Lung (tissue), 12 donors: ENCODE data around the gene STT3B. TPM values are rescaled to one million over a fixed set of nuclear protein-coding genes. Genes with fewer than 3 reads are reported as not detected.
"Not testable (repeated sequence)": the region's sequence is repeated elsewhere in the genome, so short reads cannot be mapped to it uniquely, and the experiment has no call there.

Source experiments
- ATAC-seq: fragments of 200-7000 bp; cut with Tn5 transposase; one replicate; pipeline ENCODE4 v1.9.1; 2020; ENCODE audit warnings: moderate number of reproducible peaks; ENCODE audit not compliant: insufficient read depth, low FRiP score
- DNase-seq, 3 donors: peaks; one replicate each; pipeline ENCODE4 v3.0.0-alpha.2; 2013 to 2017
- H3K27ac ChIP-seq, 2 donors: one replicate each; pipeline ENCODE4 v1.5.1; 2013; ENCODE audit warnings: mild to moderate bottlenecking in 2 of 2, moderate library complexity in 2 of 2, control low read depth in 1 of 2, inconsistent platforms in 1 of 2, low read depth in 1 of 2, low read length in 1 of 2
- H3K27me3 ChIP-seq, 3 donors: one replicate each; pipeline ENCODE4 v1.5.1; 2013; ENCODE audit warnings: low read length in 2 of 3; ENCODE audit not compliant: control insufficient read depth in 3 of 3, insufficient read depth in 3 of 3
- H3K36me3 ChIP-seq, 4 donors: one replicate each; pipeline ENCODE4 v1.5.1; 2013; ENCODE audit warnings: low read length in 4 of 4, mild to moderate bottlenecking in 1 of 4, moderate library complexity in 1 of 4; ENCODE audit not compliant: control insufficient read depth in 4 of 4, insufficient read depth in 4 of 4
- H3K4me1 ChIP-seq, 5 donors: one replicate each; pipeline ENCODE4 v1.5.1; 2013; ENCODE audit warnings: low read length in 5 of 5, mild to moderate bottlenecking in 2 of 5, moderate library complexity in 1 of 5; ENCODE audit not compliant: control insufficient read depth in 5 of 5, insufficient read depth in 5 of 5
- H3K4me3 ChIP-seq: one replicate; pipeline ENCODE4 v1.5.1; 2013; ENCODE audit warnings: mild to moderate bottlenecking, control low read depth, moderate library complexity
- H3K9ac ChIP-seq, 2 donors: one replicate each; pipeline ENCODE4 v1.5.1; 2013; ENCODE audit warnings: low read length in 2 of 2, control low read depth in 1 of 2; ENCODE audit not compliant: insufficient read depth in 1 of 2
- H3K9me3 ChIP-seq, 4 donors: one replicate each; pipeline ENCODE4 v1.5.1; 2013; ENCODE audit warnings: low read length in 3 of 4, mild to moderate bottlenecking in 1 of 4, moderate library complexity in 1 of 4; ENCODE audit not compliant: control insufficient read depth in 4 of 4, insufficient read depth in 3 of 4
- CTCF ChIP-seq: IDR thresholded peaks from 2 replicates; pipeline ENCODE4 v1.5.1; 2012; ENCODE audit warnings: mild to moderate bottlenecking; ENCODE audit errors: control extremely low read depth, extremely low read depth
- WGBS, 2 donors: extraction: QIAGEN DNeasy Blood & Tissue Kit; methylation state at CpG; one replicate each; pipeline ENCODE4 v1.1.7; 2013; 5-methylcytosine and 5-hydroxymethylcytosine counted together
- polyA plus RNA-seq, 2 donors: library from polyadenylated mRNA; stranded (reverse); fragments of 200-250 nt; gene quantifications; one replicate each; pipeline ENCODE4 v1.2.1, GENCODE V29; 2013
- total RNA-seq, 2 donors: library from RNA; depleted of rRNA in 1 of 2; stranded (reverse); fragments of >200 nt in 1 of 2; gene quantifications; one replicate each; pipeline ENCODE4 v1.2.1, GENCODE V29; 2014 to 2021
- donor health status: control.
- donor health status: control.
- donor health status: Bipolar disorder and iron deficiency.
- donor health status: healthy.
- donor health status: DM: yes; HTN: yes; CAD: no.

Gene STT3B
- total and polyA plus RNA-seq, 4 donors, result 39.3 to 217 (median 85.5) TPM

GRCh38 chr3:31592764-31593163 is 60.0 kb downstream of the STT3B start:
- Histone ChIP-seq H3K27ac (no peak overlapping the region), H3K9me3 (peaks cover 0 to 5% (median 4%) of the 10 kb centered on the region in 4 donors), H3K4me3 (no peak overlapping the region), H3K9ac (no peak overlapping the region), H3K27me3 (no peaks in the 10 kb centered on the region), H3K4me1 (peaks cover 0 to 11% (median 0%) of the 10 kb centered on the region in 5 donors), H3K36me3 (peaks cover 6 to 35% (median 20%) of the 10 kb centered on the region in 4 donors)
- ATAC-seq (no peak), DNase-seq (no peak)
- 96 to 98% methylated on average over 2 of the region's 2 CpGs for WGBS, 2 donors
- no peak for TF ChIP-seq CTCF

GRCh38 chr3:31596176-31596575 is 63.5 kb downstream of the STT3B start:
- no peak for ATAC-seq
- peaks cover 6 to 21% (median 12%) of the 10 kb centered on the region in 4 donors for H3K36me3 ChIP-seq

GRCh38 chr3:31600431-31600830 is 67.7 kb downstream of the STT3B start:
- H3K9ac ChIP-seq, result no peak overlapping the region
- H3K9me3 ChIP-seq, result no peaks in the 10 kb centered on the region
- no peak for DNase-seq
- H3K27ac ChIP-seq, result no peak overlapping the region
- TF ChIP-seq CTCF, result no peak
- no peak overlapping the region for H3K4me3 ChIP-seq
- H3K4me1 ChIP-seq, result peaks cover 0 to 4% (median 0%) of the 10 kb centered on the region in 5 donors
- H3K36me3 ChIP-seq, result peaks cover 3 to 11% (median 6%) of the 10 kb centered on the region in 4 donors
- ATAC-seq, result no peak
- WGBS, 2 donors, result 93 to 97% methylated on average over 3 of the region's 3 CpGs
- no peaks in the 10 kb centered on the region for H3K27me3 ChIP-seq

More at GRCh38 chr3:31596176-31596575, 63.5 kb downstream of the STT3B start:
- H3K9me3 ChIP-seq, result peaks cover 0 to 3% (median 0%) of the 10 kb centered on the region in 4 donors
- H3K9ac ChIP-seq, result no peak overlapping the region
- no peaks in the 10 kb centered on the region for H3K27me3 ChIP-seq
- no peak for TF ChIP-seq CTCF
- 66 to 80% methylated on average over 1 of the region's 1 CpG for WGBS, 2 donors
- H3K4me1 ChIP-seq, result peaks cover 0 to 11% (median 0%) of the 10 kb centered on the region in 5 donors
- no peak overlapping the region for H3K27ac ChIP-seq
- DNase-seq, result no peak
- H3K4me3 ChIP-seq, result no peak overlapping the region

GRCh38 chr3:31605333-31605732 is 72.6 kb downstream of the STT3B start:
- H3K9me3 ChIP-seq, DNase-seq, H3K4me3 ChIP-seq, H3K4me1 ChIP-seq, H3K27me3 ChIP-seq, H3K27ac ChIP-seq, ATAC-seq, H3K9ac ChIP-seq: not testable (repeated sequence)
- 92 to 96% methylated on average over 1 of the region's 1 CpG for WGBS, 2 donors
- peaks cover 3 to 22% (median 8%) of the 10 kb centered on the region in 4 donors for H3K36me3 ChIP-seq
